SH-SY5Y (cell line): ENCODE data around the gene RNF208.

Experiments used
- GATA2 ChIP-seq: IDR thresholded peaks from 2 replicates; pipeline ENCODE4 v1.6.1; 2011; ENCODE audit warnings: mild to moderate bottlenecking, low read depth, low read length
- GATA3 ChIP-seq: IDR thresholded peaks from 2 replicates; pipeline ENCODE4 v1.6.1; 2011; ENCODE audit warnings: low read depth, mild to moderate bottlenecking, low read length, moderate library complexity

The RNF208 gene

DNA sequence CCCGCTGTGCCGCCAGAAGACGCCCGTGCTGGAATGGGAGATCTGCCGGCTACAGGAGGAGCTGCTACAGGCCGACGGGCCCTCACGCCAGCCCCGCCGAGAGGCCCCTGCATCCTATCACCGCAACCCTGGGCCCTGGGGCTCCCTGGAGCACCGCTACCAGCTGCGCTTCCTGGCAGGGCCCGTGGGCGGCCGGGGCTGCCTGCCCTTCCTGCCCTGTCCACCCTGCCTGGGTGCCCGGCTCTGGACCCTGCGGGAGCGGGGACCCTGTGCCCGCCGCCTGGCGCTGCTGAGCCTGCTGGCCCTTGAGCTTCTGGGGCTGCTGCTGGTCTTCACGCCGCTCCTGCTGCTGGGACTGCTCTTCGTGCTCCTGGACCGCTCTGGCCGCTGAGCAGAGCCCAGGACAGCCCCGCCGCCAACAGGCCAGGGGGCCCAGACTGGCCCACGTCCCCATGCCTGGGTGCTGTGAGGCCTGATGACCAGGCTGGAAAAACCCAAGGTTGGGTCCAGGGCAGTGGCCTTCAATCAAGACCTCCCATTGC lies 3.8 kb downstream of the RNF208 start:
- TF ChIP-seq GATA3: no peak
- no peak for TF ChIP-seq GATA2

DNA sequence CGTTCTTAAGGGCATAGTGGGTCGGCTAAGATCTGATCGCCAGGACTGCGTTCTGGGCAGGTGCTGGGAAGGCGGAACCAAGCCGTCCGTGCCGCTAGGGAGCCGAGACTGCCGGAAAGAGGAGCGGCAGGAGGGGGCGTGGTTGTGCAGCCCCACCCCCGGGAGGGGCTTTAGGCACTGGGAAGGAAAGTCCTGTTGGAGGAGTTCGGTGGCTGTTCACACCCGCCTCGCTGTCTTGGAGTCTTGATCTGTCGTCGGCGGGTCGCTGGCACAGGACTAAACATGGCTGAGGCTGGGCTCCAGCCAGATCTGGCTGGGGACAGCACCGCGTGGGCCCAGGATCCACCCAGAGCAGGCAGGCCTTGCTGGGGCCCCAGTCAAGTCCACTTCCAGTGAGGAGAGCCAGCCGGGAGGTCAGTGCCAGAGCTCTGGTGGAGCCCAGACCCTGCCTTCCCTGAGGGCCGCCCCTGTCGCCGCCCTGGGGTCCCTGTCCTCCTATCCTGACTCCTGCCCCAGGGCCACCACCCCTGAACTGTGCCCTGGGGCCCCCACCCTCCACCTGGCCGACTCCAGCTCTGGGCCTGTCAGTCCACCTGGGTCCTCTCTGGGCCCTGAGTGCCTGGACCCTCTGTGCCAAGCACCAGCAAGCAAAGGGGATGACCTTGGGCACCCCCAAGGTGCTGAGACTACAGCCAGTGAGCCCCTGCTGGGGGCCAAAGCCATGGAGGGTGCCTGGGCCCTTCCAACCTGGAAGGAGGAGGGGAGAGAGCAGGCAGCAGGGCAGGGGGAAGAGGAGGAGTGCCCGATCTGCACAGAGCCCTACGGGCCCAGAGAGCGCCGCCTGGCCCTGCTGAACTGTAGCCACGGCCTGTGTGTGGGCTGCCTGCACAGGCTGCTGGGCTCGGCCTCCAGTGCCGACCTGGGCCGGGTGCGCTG lies 4.5 kb downstream of the RNF208 start:
- TF ChIP-seq GATA2: no peak
- TF ChIP-seq GATA3: no peak

DNA sequence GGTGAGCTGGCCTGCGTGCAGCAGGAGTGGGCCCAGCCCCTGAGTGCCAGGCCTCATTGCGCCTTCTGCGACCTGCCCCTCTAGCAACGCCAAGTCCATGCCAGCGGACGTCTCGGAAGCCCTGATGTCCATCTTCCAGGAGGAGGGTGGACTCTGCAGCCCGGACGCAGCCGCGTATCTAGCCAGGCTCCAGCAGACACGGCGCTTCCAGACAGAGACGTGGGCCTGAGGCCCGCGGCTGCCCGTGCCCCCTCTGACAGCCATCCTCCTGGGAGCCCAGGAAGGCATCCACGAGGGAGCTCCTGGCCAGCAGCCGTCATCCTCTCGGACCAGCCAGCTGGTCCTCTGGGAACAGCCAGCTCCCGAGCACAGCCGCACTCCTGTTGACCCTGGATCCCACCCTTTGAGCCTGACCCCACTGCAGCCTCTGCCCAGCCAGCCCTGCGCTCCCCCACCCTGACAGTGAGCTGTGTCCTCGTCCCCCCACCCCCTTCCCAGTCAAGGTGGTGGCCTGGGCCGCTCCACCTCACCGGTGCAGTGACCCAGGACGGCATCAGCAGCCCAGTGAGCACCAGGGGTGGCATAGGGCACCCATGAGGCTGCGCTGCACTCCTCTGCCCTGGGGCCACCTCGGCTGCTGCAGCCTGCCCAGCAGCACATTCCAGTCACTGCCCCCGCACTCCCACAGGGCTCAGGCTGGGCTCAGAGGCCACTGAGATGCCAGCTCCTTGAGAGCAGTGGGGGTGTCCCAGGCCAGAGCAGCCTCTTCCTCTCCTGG lies 5.7 kb downstream of the RNF208 start:
- TF ChIP-seq GATA2 (no peak), GATA3 (no peak)

DNA sequence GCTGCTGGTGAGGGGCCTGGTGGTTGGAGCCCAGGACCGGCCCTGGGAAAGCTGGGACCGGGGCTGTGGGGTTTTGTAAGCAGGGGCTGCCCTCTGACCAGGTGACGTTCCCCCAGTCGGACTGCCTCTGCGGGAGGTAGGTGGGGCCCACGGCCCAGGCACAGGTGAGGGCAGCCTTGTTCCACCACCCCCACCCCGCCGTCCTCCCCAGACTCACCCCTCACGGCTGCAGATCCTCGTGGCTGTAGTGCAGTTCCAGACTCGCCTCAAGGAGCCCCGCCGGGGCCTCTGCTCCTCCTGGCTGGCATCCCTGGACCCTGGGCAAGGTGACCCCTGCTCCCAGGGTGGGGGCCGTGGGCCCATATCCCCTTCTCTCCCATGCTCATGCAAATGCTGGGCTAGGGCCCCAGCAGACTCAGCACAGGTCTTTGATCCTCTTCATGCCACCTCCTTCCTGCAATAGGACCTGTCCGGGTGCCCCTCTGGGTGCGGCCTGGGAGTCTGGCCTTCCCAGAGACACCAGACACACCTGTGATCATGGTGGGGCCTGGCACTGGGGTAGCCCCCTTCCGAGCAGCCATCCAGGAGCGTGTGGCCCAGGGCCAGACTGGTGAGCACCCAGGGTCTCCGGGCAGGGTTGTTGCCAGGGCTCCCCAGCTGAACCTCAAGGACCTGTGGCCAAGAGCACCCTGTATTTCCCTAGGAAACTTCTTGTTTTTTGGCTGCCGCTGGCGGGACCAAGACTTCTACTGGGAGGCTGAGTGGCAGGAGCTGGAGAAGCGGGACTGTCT lies 6.6 kb downstream of the RNF208 start:
- TF ChIP-seq GATA2 (no peak), GATA3 (no peak)

DNA sequence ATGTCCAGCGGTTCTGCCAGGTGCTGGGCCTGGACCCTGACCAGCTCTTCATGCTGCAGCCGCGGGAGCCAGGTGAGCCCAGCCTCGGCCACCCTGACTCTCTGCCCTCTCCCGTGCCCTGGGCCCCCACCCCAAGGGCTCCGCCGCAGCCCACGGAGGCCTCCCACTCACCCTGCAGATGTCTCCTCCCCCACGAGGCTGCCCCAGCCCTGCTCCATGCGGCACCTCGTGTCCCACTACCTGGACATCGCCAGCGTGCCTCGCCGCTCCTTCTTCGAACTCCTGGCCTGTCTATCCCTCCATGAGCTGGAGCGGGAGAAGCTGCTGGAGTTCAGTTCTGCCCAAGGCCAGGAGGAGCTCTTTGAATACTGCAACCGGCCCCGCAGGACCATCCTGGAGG lies 7.4 kb downstream of the RNF208 start:
- no peak for TF ChIP-seq GATA2
- no peak for TF ChIP-seq GATA3

DNA sequence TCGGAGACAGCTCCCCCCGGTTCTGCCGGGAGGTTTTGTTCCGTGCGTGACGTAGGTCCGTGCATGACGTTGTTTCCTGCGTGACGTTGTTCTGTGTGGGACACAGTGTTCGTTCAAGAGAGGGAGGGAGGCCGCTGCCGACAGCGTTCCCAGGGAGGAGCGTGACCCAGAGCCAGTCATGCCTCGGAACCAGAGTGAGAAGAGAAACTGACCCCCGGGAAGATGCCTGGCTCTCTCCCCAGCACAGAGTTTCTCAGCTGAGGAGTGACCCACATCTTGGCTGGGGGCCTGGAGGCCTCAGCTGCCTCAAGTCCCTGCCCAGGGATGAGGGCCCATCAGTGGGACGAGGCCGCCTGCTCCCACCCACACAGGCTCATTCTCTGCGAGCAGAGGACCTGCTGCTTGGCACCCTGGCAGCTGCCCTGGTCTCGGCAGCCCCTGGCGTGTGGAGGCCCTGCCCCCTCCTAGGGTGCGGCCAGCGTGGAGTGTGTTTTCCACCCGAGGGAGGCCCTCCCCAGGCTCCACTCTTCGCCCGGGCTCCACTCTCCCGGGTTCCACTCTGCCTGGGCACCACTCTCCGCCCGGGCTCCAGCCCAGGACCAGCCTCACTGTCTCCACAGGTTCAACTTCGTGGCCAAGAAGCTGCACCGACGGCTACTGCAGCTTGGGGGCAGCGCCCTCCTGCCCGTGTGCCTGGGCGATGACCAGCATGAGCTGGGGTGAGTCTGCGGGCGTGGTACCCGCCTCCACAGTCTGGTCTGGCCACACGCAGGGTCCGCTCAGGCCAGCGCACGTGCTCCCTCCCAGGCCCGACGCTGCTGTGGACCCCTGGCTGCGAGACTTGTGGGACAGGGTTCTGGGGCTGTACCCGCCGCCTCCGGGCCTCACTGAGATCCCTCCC lies 8.6 kb downstream of the RNF208 start:
- no peak for TF ChIP-seq GATA2

DNA sequence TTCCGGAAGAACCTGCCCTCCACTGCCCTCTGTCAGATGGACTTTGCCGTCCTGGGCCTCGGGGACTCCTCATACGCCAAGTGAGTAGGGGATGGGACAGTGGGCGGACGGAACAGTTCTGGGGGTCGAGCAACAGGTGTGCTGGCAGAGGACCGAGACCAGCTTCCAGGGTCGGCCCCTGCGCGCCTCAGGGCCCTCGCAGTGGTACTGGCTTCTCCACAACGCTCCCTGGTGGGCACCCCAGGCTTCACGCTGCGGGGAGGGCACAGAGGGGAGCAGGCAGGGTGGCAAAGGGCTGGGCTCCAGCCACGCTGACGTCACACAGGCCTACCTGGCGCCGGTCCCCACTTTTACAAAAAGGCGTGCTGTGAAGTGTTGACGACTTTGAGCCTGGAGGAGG lies 9.5 kb downstream of the RNF208 start:
- TF ChIP-seq GATA2: no peak
- TF ChIP-seq GATA3: no peak

DNA sequence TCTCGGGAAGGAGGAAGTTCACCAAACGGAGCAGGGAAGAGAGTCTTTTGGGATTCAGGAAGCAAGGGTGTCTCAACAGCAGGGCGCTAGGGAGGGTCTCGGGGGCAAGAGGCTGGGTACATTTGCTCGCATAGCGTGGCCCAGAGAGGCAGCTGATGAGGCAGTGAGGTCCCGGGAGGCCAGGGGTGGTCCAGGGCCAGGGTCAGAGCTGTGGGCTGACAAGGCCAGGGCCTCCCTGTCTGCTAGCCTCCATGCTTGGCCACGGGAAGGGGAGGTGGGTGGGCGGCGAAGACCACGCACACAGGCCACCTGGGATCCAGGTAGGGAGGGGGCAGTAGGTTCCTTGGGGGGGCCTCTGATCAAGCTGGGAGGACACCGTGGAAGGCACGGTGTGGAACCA lies 10.5 kb downstream of the RNF208 start:
- no peak for TF ChIP-seq GATA3
- no peak for TF ChIP-seq GATA2

DNA sequence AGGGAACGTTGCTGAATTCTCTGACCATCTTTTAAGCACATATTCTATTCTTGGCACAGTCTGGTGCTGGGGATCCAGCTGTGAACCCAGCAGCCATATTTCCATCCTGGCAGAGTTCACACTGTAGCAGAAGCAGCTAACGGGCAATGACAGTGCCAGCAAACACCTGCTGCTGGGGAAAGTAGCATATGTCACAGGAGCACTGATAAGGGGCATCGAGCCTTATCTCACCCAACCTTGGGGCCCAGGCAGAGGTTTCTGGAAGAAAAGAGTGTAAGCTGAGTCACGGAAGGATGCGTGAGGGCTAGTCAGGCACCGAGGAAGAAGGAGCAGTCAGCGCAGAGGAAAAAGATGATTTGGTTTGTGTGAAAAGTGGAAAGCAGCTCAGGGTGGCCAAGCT lies 15.4 kb downstream of the RNF208 start:
- TF ChIP-seq GATA3 (no peak), GATA2 (no peak)

DNA sequence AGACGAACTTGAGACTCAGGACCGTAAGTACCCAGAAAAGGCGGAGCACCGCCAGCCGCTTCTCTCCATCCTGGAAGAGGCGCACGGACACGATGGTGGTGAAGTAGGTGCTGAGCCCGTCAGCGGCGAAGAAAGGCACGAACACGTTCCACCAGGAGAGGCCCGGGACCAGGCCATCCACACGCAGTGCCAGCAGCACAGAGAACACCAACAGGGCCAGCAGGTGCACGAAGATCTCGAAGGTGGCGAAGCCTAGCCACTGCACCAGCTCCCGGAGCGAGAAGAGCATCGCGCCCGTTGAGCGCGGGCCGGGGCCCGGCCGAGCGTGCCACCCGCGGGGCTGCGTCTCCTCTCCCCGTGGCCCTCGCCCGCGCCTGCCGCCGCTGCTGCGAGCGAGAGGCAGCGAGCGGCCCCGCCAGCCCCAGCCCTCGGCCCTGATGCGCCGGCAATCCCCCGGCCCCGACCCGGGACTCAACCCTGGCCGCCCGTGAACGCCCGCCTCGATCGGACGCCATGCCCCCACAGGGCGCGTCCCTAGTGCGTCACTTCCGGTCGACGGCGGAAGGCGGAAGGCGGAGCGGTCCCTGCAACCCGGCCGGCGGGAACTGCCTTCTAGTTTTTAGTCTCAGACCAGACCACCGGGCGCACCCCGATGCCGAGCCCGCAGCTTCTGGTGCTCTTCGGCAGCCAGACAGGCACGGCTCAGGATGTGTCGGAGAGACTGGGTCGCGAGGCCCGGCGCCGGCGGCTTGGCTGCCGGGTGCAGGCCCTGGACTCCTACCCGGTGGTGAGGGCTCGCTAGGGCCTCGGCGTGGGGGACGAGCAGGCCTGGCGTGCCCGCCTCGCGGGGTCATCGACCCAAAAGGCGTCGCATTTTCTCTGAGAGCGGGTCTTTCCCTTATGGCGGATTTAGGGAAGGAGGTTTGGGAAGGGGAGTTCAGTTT lies 16.6 kb downstream of the RNF208 start, which contains the start of the genes NDOR1 and TMEM203:
Gene NDOR1 (plus strand): TSS at position 575 of the 944 bp plus-strand sequence. CDS start 78 bp downstream, at position 653.
Gene TMEM203 (minus strand): TSS at position 523 of the 944 bp plus-strand sequence. CDS start 234 bp downstream, at position 289.
- TF ChIP-seq GATA2 (no peak), GATA3 (no peak)

DNA sequence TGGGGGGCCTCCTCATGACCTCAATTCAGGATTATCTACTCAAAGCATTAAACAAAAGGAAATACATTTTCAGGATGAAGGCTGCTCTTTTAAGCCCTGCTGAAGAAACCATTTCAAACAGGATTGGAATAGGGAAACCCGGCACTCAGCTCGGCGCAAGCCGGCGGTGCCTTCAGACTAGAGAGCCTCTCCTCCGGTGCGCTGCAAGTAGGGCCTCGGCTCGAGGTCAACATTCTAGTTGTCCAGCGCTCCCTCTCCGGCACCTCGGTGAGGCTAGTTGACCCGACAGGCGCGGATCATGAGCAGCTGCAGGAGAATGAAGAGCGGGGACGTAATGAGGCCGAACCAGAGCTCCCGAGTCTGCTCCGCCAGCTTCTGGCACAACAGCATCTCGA lies 17.3 kb downstream of the RNF208 start:
- no peak for TF ChIP-seq GATA2
- TF ChIP-seq GATA3: no peak

DNA sequence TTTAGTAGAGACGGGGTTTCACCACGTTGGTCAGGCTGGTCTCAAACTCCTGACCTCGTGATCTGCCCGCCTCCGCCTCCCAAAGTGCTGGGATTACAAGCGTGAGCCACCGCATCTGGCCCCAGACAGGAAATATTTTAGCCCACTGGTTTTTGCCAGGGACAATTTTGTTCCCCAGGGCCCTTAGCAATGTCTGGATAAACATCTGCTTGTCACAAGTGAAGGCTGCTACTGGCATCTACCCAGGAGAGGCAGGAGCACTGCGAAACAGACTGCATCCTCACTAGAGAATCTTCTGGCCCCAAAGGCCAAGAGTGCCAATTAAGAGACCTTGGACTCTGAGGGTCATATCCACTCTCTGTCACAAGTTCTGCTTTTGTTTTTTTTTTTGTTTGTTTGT lies 19.1 kb downstream of the RNF208 start:
- TF ChIP-seq GATA3: no peak
- TF ChIP-seq GATA2: no peak
